Peyer's patch (tissue), 4 donors: ENCODE measurements around the gene FIGLA.

Source experiments
- POLR2A ChIP-seq, 2 donors: fragments of 450-650 bp; IDR thresholded peaks; one replicate each; pipeline ENCODE4 v1.5.1; 2017; ENCODE audit warnings: antibody characterized with exemption in 2 of 2, mild to moderate bottlenecking in 2 of 2, moderate library complexity in 2 of 2
- TF ChIP-seq, protein P1 (sequence below), 6 experiments: fragments of 450-650 bp in 4 of 6; fragments of 200-600 bp in 2 of 6; sonication (generic) in 1 of 6; IDR thresholded peaks; one replicate each; pipeline ENCODE4 v1.5.1; 2017 to 2019; ENCODE audit warnings: antibody characterized with exemption in 6 of 6, mild to moderate bottlenecking in 3 of 6, moderate library complexity in 1 of 6

DNA sequence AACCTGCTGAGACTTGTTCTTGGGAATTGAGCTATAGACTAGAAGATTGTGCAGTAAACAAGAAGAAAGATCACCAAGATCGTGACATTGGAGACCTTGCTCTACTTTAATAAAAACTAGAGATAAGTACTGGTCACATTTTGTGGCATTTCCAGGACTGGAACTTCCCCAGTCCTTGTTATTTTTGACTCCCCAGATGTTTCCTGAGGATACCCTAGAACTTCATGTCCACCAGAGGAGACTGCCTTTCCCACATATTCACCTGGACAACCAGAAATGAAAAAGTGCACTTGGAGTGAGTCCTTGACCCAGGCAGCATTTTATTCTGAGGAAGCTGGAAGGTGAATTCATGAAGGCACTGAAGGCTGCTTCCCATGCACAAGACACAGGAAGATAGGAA, 39.5 kb upstream of the FIGLA start:
- no peak for TF ChIP-seq POLR2A (IDR thresholded peaks at IDR 0.05)
- TF ChIP-seq, protein P1, sequence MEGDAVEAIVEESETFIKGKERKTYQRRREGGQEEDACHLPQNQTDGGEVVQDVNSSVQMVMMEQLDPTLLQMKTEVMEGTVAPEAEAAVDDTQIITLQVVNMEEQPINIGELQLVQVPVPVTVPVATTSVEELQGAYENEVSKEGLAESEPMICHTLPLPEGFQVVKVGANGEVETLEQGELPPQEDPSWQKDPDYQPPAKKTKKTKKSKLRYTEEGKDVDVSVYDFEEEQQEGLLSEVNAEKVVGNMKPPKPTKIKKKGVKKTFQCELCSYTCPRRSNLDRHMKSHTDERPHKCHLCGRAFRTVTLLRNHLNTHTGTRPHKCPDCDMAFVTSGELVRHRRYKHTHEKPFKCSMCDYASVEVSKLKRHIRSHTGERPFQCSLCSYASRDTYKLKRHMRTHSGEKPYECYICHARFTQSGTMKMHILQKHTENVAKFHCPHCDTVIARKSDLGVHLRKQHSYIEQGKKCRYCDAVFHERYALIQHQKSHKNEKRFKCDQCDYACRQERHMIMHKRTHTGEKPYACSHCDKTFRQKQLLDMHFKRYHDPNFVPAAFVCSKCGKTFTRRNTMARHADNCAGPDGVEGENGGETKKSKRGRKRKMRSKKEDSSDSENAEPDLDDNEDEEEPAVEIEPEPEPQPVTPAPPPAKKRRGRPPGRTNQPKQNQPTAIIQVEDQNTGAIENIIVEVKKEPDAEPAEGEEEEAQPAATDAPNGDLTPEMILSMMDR (IDR thresholded peaks at IDR 0.05): no peak
